Measurements from ENCODE around the gene STOML1.

The STOML1 gene

DNA sequence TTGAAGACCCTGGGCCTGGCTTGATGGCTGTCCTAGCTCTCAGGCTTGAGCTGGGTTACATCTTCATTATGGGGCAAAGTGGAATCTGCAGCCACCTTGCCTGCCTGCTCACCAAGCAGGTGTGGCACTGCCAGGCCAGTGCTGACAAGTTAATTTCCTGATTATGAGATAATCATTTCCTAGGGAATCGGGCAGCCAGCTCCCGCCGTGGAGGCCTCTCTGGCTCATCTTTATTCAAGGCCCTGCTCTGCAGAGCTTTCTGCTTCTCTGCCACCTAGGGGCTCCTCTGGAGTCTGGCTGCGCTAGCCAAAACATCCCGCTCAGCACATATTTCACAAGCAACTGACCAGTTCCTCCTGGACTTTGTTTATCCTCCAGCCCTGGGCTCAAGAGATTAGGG is 55.9 kb downstream of the STOML1 start:
- no peaks in the 10 kb centered on the region for H3K36me3 ChIP-seq (ENCODE audit: insufficient read depth, low read length)
- no peaks in the 10 kb centered on the region for H3K4me1 ChIP-seq (ENCODE audit: insufficient read depth, low read length, severe bottlenecking)
- H3F3A ChIP-seq (ENCODE audit: insufficient read depth, low read length): no peaks in the 10 kb centered on the region
- H3K79me2 ChIP-seq (ENCODE audit: insufficient read depth, low read length): no peaks in the 10 kb centered on the region
- no peak overlapping the region for H3K4me3 ChIP-seq (ENCODE audit: low read depth, low read length, poor library complexity, severe bottlenecking)
- no peak for TF ChIP-seq CTCF (IDR thresholded peaks at IDR 0.05; ENCODE audit: low read length)
- no peak for TF ChIP-seq EZH2 (IDR thresholded peaks at IDR 0.05; ENCODE audit: borderline replicate concordance, low read length)
- 0 out of 2 replicates have a peak, but pooled peaks cover 3% of the 10 kb centered on the region for H3K27me3 ChIP-seq (ENCODE audit: insufficient read depth, low read length)
- no peaks in the 10 kb centered on the region for H4K20me1 ChIP-seq (ENCODE audit: insufficient read depth, low read length)
- no peak overlapping the region for H2AFZ ChIP-seq (ENCODE audit: low read length)
- no peak overlapping the region for H3K9ac ChIP-seq (ENCODE audit: low read length)
- H3K4me2 ChIP-seq (ENCODE audit: low read length): no peak overlapping the region
- no peak overlapping the region for H3K27ac ChIP-seq (ENCODE audit: low read depth, low read length, poor library complexity, severe bottlenecking)
- no peaks in the 10 kb centered on the region for H3K9me2 ChIP-seq (ENCODE audit: low read depth, low read length)
- no peaks in the 10 kb centered on the region for H3K9me3 ChIP-seq (ENCODE audit: low read length)

- Histone ChIP-seq H3K79me2 (ENCODE audit: insufficient read depth, low read length) (no peaks in the 10 kb centered on the region), H3K9me2 (ENCODE audit: low read depth, low read length) (no peaks in the 10 kb centered on the region), H3F3A (ENCODE audit: insufficient read depth, low read length) (no peaks in the 10 kb centered on the region), H3K27me3 (ENCODE audit: insufficient read depth, low read length) (no peaks in the 10 kb centered on the region), H3K27ac (ENCODE audit: low read depth, low read length, poor library complexity, severe bottlenecking) (no peak overlapping the region), H3K9me3 (ENCODE audit: low read length) (no peaks in the 10 kb centered on the region), H2AFZ (ENCODE audit: low read length) (no peak overlapping the region), H4K20me1 (ENCODE audit: insufficient read depth, low read length) (no peaks in the 10 kb centered on the region), H3K9ac (ENCODE audit: low read length) (no peak overlapping the region), H3K36me3 (ENCODE audit: insufficient read depth, low read length) (no peaks in the 10 kb centered on the region), H3K4me2 (ENCODE audit: low read length) (no peak overlapping the region), H3K4me1 (ENCODE audit: insufficient read depth, low read length, severe bottlenecking) (no peaks in the 10 kb centered on the region), H3K4me3 (ENCODE audit: low read depth, low read length, poor library complexity, severe bottlenecking) (no peak overlapping the region)
- TF ChIP-seq EZH2 (IDR thresholded peaks at IDR 0.05; ENCODE audit: borderline replicate concordance, low read length): no peak
- TF ChIP-seq CTCF (IDR thresholded peaks at IDR 0.05; ENCODE audit: low read length): no peak
Measured at GRCh38 chr15:73935547-73935946, 56.5 kb downstream of the STOML1 start.

DNA sequence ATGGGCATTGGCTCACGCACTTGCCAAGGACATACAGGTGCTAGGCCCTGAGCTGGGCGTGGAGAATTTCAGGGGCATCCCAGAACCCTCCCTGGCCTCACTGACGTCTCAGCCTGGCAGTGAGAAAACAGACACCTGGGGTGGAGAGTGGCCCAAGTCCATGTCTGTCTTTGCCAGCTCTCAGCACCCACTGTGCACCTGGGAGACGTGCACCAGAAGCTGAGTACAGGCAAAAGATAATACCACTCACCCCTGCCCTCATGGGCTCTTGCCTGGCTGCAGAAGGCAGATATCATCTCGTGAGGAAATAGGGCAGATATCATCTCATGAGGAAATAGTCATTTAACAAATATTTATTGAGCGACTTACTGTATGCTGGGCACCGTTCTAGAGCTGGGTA is 57.8 kb downstream of the STOML1 start:
- Histone ChIP-seq H2AFZ (ENCODE audit: low read length) (no peak overlapping the region), H3K27me3 (ENCODE audit: insufficient read depth, low read length) (no peaks in the 10 kb centered on the region), H3F3A (ENCODE audit: insufficient read depth, low read length) (no peaks in the 10 kb centered on the region), H3K36me3 (ENCODE audit: insufficient read depth, low read length) (no peaks in the 10 kb centered on the region), H3K4me2 (ENCODE audit: low read length) (no peak overlapping the region), H3K9ac (ENCODE audit: low read length) (no peak overlapping the region), H3K9me3 (ENCODE audit: low read length) (no peaks in the 10 kb centered on the region), H3K79me2 (ENCODE audit: insufficient read depth, low read length) (no peaks in the 10 kb centered on the region), H3K9me2 (ENCODE audit: low read depth, low read length) (no peaks in the 10 kb centered on the region), H3K4me1 (ENCODE audit: insufficient read depth, low read length, severe bottlenecking) (no peaks in the 10 kb centered on the region), H4K20me1 (ENCODE audit: insufficient read depth, low read length) (no peaks in the 10 kb centered on the region), H3K27ac (ENCODE audit: low read depth, low read length, poor library complexity, severe bottlenecking) (no peak overlapping the region), H3K4me3 (ENCODE audit: low read depth, low read length, poor library complexity, severe bottlenecking) (no peak overlapping the region)
- TF ChIP-seq CTCF (IDR thresholded peaks at IDR 0.05; ENCODE audit: low read length) (no peak), EZH2 (IDR thresholded peaks at IDR 0.05; ENCODE audit: borderline replicate concordance, low read length) (no peak)
